ENCODE measurements around the gene MAP2K5. TPM values are rescaled to one million over a fixed set of nuclear protein-coding genes. Genes with fewer than 3 reads are reported as not detected.

Gene MAP2K5
- total RNA-seq, 1 experiment from 2014 or later: 15.0 TPM

DNA sequence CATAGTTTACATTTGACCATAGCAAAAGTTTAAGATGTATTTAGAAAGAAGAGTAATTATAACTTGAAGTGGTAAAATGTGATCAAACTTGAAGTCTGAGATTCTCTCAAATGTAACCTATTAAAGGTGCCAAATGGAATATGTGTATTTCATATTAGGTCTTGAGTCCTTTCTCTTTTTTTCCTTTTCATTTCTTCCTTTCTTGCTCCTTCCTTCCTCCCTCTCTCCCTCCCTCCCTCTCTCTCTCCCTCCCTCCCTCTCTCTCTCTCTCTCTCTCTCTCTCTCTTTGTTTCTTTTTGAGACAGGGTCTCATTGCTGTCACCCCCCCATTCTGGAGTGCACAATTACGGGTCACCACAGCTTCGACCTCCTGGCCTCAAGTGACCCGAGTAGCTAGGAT lies 47.7 kb downstream of the MAP2K5 start:
- TF ChIP-seq CTCF (conservative IDR thresholded peaks at IDR 0.05): no peak
- H4K5ac ChIP-seq (ENCODE audit: insufficient read length, low read depth, low read length): no peak overlapping the region
- no peak overlapping the region for H4K8ac ChIP-seq (replicated peaks; ENCODE audit: insufficient read length, low read depth, low read length)
- no peak overlapping the region for H3K4me2 ChIP-seq (ENCODE audit: insufficient read depth, insufficient read length, low read length)
- no peaks in the 10 kb centered on the region for H4K20me1 ChIP-seq (ENCODE audit: control insufficient read depth, insufficient read depth, insufficient read length)
- no peaks in the 10 kb centered on the region for H3K4me1 ChIP-seq (ENCODE audit: insufficient read depth, low read length)
- H3T11ph ChIP-seq (ENCODE audit: low read length): no peak overlapping the region
- Mint-ChIP-seq H3K4me1 (no peaks in the 10 kb centered on the region), H3K36me3 (ENCODE audit: insufficient read depth in 1 of 3, low read depth in 3 of 3) (peaks cover 0 to 18% (median 10%) of the 10 kb centered on the region in 3 experiments; a peak in 5 of 7 replicates), H3K27ac (no peak overlapping the region), H3K27me3 (ENCODE audit: low read depth) (no peaks in the 10 kb centered on the region), H3K9me3 (no peaks in the 10 kb centered on the region), H3K4me3 (no peak overlapping the region)
- H2BK20ac ChIP-seq (ENCODE audit: low read depth, low read length, poor library complexity, severe bottlenecking): no peak overlapping the region
- H3K27me3 ChIP-seq (ENCODE audit: insufficient read depth, low read length): no peaks in the 10 kb centered on the region
- no peaks in the 10 kb centered on the region for H3K9me3 ChIP-seq (ENCODE audit: control insufficient read depth, low read depth, low read length)
- no peak overlapping the region for H3K14ac ChIP-seq (ENCODE audit: insufficient read depth, low read length)
- no CpG with 5 or more reads among the region's 3 CpGs for whole genome bisulfite sequencing (ENCODE audit: extremely low coverage, insufficient read length, low lambda C conversion rate)
- H2BK120ac ChIP-seq (ENCODE audit: low read depth, low read length, poor library complexity, severe bottlenecking): no peak overlapping the region
- no peak overlapping the region for H2BK12ac ChIP-seq (ENCODE audit: insufficient read length, low read depth, low read length)
- H3K27ac ChIP-seq (ENCODE audit: insufficient read length, low read depth, low read length): no peak overlapping the region
- H3K79me2 ChIP-seq (ENCODE audit: insufficient read depth, low read length): no peaks in the 10 kb centered on the region
- H2BK15ac ChIP-seq (ENCODE audit: low read depth, low read length): no peak overlapping the region
- DNase-seq: no peak
- no peak overlapping the region for H3K4ac ChIP-seq (ENCODE audit: low read depth, low read length)
- H2BK5ac ChIP-seq (ENCODE audit: insufficient read length, low read length): no peak overlapping the region
- H3K23ac ChIP-seq (ENCODE audit: insufficient read length, low read depth, low read length): no peak overlapping the region
- H3K79me1 ChIP-seq (ENCODE audit: insufficient read depth, low read depth, low read length, poor library complexity, severe bottlenecking): no peaks in the 10 kb centered on the region
- no peak overlapping the region for H2AFZ ChIP-seq (ENCODE audit: low read length)
- H3K18ac ChIP-seq (ENCODE audit: insufficient read length, low read depth, low read length): no peak overlapping the region
- no peak overlapping the region for H2AK5ac ChIP-seq (ENCODE audit: insufficient read length, low read length)
- H3K23me2 ChIP-seq (ENCODE audit: insufficient read length, low read depth, low read length, poor library complexity, severe bottlenecking): no peaks in the 10 kb centered on the region
- H3K9ac ChIP-seq (ENCODE audit: extremely low read depth, insufficient read length, low read length): no peak overlapping the region
- H3K56ac ChIP-seq (ENCODE audit: insufficient read length, low read depth, low read length): no peak overlapping the region
- no peak overlapping the region for H4K91ac ChIP-seq (ENCODE audit: insufficient read length, low read depth, low read length)
